Mucosa of stomach (tissue), 1 donor: ENCODE results near the gene AKAP6.

Experiments used
- H3K27me3 ChIP-seq: one replicate; pipeline ENCODE4 v1.7.0; 2013; ENCODE audit warnings: mild to moderate bottlenecking, low read length; ENCODE audit not compliant: control insufficient read depth, insufficient read depth
- H3K36me3 ChIP-seq: one replicate; pipeline ENCODE4 v1.7.0; 2013; ENCODE audit warnings: low read length; ENCODE audit not compliant: control insufficient read depth, insufficient read depth
- H3K4me1 ChIP-seq: one replicate; pipeline ENCODE4 v1.7.0; 2013; ENCODE audit warnings: mild to moderate bottlenecking, low read length; ENCODE audit not compliant: control insufficient read depth, insufficient read depth
- H3K4me3 ChIP-seq: one replicate; pipeline ENCODE4 v1.7.0; 2013; ENCODE audit warnings: low read length
- H3K9ac ChIP-seq: one replicate; pipeline ENCODE4 v1.7.0; 2013; ENCODE audit warnings: mild to moderate bottlenecking, low read length, moderate library complexity
- H3K9me3 ChIP-seq: one replicate; pipeline ENCODE4 v1.7.0; 2013; ENCODE audit warnings: mild to moderate bottlenecking, low read length, moderate library complexity; ENCODE audit not compliant: control insufficient read depth
- donor health status: Pancreatic carcinoma.

AKAP6 gene

GRCh38 chr14:32545095-32545494 lies 216.0 kb downstream of the AKAP6 start:
- Histone ChIP-seq H3K36me3 (no peaks in the 10 kb centered on the region), H3K4me3 (no peak overlapping the region), H3K4me1 (peaks cover 8% of the 10 kb centered on the region), H3K9me3 (no peaks in the 10 kb centered on the region), H3K9ac (no peak overlapping the region), H3K27me3 (no peaks in the 10 kb centered on the region)

DNA sequence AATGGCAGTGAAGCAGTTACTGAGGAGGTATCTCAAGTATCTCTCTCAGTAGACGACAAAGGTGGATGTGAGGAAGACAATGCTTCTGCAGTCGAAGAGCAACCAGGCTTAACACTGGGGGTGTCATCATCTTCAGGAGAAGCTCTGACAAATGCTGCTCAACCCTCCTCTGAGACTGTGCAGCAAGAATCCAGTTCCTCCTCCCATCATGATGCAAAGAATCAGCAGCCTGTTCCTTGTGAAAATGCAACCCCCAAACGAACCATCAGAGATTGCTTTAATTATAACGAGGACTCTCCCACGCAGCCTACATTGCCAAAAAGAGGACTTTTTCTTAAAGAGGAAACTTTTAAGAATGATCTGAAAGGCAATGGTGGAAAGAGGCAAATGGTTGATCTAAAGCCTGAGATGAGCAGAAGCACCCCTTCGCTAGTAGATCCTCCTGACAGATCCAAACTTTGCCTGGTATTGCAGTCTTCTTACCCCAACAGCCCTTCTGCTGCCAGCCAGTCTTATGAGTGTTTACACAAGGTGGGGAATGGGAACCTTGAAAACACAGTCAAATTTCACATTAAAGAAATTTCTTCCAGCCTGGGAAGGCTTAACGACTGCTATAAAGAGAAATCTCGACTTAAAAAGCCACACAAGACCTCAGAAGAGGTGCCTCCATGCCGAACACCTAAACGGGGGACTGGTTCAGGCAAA lies 216.6 kb downstream of the AKAP6 start:
- Histone ChIP-seq H3K4me1 (peaks cover 8% of the 10 kb centered on the region), H3K4me3 (no peak overlapping the region), H3K27me3 (no peaks in the 10 kb centered on the region), H3K36me3 (no peaks in the 10 kb centered on the region), H3K9ac (no peak overlapping the region), H3K9me3 (no peaks in the 10 kb centered on the region)

- Histone ChIP-seq H3K36me3 (no peaks in the 10 kb centered on the region), H3K4me3 (no peak overlapping the region), H3K9me3 (no peaks in the 10 kb centered on the region), H3K9ac (no peak overlapping the region), H3K27me3 (no peaks in the 10 kb centered on the region), H3K4me1 (peaks cover 8% of the 10 kb centered on the region)
Observed at GRCh38 chr14:32546246-32546645, 217.1 kb downstream of the AKAP6 start.

- Histone ChIP-seq H3K9ac (no peak overlapping the region), H3K36me3 (no peaks in the 10 kb centered on the region), H3K27me3 (no peaks in the 10 kb centered on the region), H3K4me3 (no peak overlapping the region), H3K9me3 (no peaks in the 10 kb centered on the region), H3K4me1 (no peaks in the 10 kb centered on the region)
Observed at GRCh38 chr14:32552766-32553165, 223.7 kb downstream of the AKAP6 start.

DNA sequence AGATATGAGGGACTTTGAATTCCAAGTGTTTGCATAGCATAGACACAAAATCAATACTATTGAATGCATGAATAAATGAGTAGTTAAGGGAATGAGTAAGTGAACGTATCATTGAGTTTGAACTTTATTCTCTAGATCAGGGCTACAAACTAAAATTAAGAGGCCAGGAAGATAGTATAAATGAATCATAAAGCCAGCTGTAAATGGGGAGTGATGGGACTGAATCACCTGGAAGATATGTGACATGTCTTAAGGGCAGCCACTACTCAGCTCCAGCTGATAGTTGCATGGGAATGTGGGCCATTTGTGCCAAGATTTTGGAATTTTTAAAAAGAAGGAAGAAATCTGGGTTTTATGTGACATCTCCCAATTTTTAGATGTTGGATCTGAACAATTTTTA lies 229.9 kb downstream of the AKAP6 start:
- H3K9me3 ChIP-seq: no peaks in the 10 kb centered on the region
- H3K4me1 ChIP-seq: no peaks in the 10 kb centered on the region
- H3K4me3 ChIP-seq: no peak overlapping the region
- H3K9ac ChIP-seq: no peak overlapping the region
- H3K27me3 ChIP-seq: no peaks in the 10 kb centered on the region
- H3K36me3 ChIP-seq: no peaks in the 10 kb centered on the region

DNA sequence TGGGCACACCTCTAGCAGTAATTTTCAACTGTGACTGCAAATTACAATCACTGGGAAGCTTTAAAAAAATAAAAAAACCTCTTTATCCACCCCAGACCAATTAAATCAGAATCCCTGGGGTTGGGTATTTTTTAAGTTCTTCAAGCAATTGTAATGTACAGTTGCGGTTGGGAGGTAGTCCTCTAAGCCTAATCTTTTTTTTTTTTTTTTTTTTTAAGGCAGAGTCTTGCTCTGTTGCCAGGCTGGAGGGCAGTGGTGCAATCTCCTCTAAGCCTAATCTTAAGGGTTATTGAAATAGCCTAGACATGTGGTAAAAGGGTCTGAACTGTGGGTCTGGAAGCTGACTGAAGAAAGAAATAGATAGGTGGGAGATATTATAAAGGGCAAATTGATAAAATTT lies 230.5 kb downstream of the AKAP6 start:
- H3K4me3 ChIP-seq: no peak overlapping the region
- no peaks in the 10 kb centered on the region for H3K4me1 ChIP-seq
- H3K27me3 ChIP-seq: no peaks in the 10 kb centered on the region
- H3K9me3 ChIP-seq: no peaks in the 10 kb centered on the region
- H3K9ac ChIP-seq: no peak overlapping the region
- no peaks in the 10 kb centered on the region for H3K36me3 ChIP-seq

- Histone ChIP-seq H3K36me3 (no peaks in the 10 kb centered on the region), H3K9me3 (no peaks in the 10 kb centered on the region), H3K4me3 (no peak overlapping the region), H3K27me3 (no peaks in the 10 kb centered on the region), H3K9ac (no peak overlapping the region), H3K4me1 (no peaks in the 10 kb centered on the region)
Observed at GRCh38 chr14:32560209-32560857, 231.2 kb downstream of the AKAP6 start.

- Histone ChIP-seq H3K9ac (no peak overlapping the region), H3K4me3 (no peak overlapping the region), H3K36me3 (no peaks in the 10 kb centered on the region), H3K9me3 (no peaks in the 10 kb centered on the region), H3K4me1 (no peaks in the 10 kb centered on the region), H3K27me3 (no peaks in the 10 kb centered on the region)
Observed at GRCh38 chr14:32561520-32561919, 232.4 kb downstream of the AKAP6 start.

GRCh38 chr14:32564596-32564995 lies 235.5 kb downstream of the AKAP6 start:
- Histone ChIP-seq H3K9ac (no peak overlapping the region), H3K27me3 (no peaks in the 10 kb centered on the region), H3K4me3 (no peak overlapping the region), H3K36me3 (no peaks in the 10 kb centered on the region), H3K4me1 (peaks cover 6% of the 10 kb centered on the region), H3K9me3 (no peaks in the 10 kb centered on the region)

DNA sequence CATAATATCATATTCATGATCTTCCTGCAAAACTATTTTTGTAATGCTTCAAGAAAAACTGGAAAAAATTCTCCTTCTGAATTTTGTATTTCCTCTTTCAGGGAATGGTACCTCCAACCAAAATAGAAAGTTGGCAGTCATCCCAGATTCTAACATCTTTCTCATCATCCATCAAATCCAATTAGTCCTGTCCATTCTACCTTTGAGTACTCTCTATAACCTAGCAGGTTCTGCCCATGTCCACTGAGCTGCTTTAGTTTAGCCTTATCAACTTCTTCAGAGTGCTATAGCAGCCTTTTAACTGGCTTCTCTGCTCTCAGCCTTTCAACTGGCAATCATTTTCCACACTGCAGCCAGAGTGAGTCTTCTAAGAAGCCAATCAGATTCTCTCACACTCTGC lies 236.2 kb downstream of the AKAP6 start:
- H3K4me3 ChIP-seq: no peak overlapping the region
- H3K27me3 ChIP-seq: no peaks in the 10 kb centered on the region
- no peaks in the 10 kb centered on the region for H3K9me3 ChIP-seq
- H3K9ac ChIP-seq: no peak overlapping the region
- H3K4me1 ChIP-seq: peaks cover 6% of the 10 kb centered on the region
- H3K36me3 ChIP-seq: no peaks in the 10 kb centered on the region

DNA sequence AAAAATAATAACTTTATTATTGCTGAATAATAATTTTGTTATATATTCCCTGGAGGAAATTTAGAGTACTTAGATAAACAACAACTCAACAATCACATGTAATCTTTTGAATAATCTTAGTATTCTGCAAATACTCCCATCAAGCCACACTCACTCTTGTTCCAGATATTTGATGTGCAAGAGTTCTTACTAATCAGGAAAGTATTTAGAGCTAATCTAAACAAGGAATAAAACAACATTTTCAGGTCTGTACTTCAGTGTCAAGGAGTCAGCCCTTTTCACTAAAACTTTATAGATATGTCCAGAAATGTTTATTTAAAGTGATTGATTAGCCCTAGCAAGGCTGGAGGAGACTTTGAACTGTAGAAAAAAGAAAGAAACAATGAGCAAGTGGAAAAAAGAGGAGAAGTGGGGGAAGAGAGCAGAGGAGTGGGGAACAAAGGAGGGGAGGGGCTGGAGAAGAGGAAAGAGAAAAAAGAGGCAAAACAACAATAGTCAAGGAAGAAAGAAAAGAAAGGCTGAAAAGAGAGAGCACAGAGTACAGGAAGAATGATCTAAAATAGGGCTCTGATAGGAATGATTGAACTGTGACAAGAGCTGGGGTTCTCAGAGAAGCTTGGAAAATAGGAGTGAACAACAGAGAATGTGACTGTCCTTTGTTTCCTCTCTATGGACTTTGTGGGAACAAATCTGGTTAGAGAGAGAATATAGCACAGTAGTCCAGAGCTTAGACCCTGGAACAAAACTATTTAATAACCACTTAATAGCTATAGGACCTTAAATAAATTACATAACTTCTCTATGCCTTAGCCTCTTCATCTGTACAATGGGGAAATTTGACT lies 238.7 kb downstream of the AKAP6 start:
- H3K27me3 ChIP-seq: no peaks in the 10 kb centered on the region
- H3K36me3 ChIP-seq: no peaks in the 10 kb centered on the region
- no peak overlapping the region for H3K4me3 ChIP-seq
- H3K9me3 ChIP-seq: no peaks in the 10 kb centered on the region
- H3K4me1 ChIP-seq: peaks cover 6% of the 10 kb centered on the region
- H3K9ac ChIP-seq: no peak overlapping the region

- Histone ChIP-seq H3K4me3 (no peak overlapping the region), H3K27me3 (no peaks in the 10 kb centered on the region), H3K36me3 (no peaks in the 10 kb centered on the region), H3K4me1 (peaks cover 6% of the 10 kb centered on the region), H3K9me3 (no peaks in the 10 kb centered on the region), H3K9ac (no peak overlapping the region)
Observed at GRCh38 chr14:32571551-32571950, 242.5 kb downstream of the AKAP6 start.
